Stimulated activated CD8-positive, alpha-beta memory T cell treated with anti-CD3 and anti-CD28 coated beads, Interleukin-7, amount 100 ng/mL, for 1 hour (primary cell): ENCODE results near the gene SH3BGR.

Experiments used
- DNase-seq, 2 donors: peaks; one replicate each; pipeline ENCODE4 v3.0.0-alpha.2; 2020; ENCODE audit warnings: low read depth in 2 of 2

SH3BGR gene

DNA sequence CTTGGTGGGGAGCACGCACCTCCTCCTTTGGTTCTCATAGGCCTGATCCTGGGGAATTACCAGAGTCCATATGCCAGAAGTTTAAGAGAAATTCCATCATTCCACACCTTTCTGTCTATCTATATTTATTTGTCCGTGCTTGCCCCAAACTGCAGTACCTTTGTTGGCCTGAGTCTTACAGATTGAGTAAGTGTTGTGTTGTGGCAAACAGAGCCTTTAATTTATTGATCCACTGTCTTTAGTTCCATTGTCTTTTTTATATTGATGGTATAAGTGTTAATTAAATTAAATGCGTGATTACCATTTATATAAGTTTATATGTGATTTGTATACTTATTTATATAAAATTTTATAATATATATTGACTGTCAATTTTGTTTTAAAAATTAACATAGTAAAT lies 4.9 kb downstream of the SH3BGR start:
- no peak for DNase-seq

DNA sequence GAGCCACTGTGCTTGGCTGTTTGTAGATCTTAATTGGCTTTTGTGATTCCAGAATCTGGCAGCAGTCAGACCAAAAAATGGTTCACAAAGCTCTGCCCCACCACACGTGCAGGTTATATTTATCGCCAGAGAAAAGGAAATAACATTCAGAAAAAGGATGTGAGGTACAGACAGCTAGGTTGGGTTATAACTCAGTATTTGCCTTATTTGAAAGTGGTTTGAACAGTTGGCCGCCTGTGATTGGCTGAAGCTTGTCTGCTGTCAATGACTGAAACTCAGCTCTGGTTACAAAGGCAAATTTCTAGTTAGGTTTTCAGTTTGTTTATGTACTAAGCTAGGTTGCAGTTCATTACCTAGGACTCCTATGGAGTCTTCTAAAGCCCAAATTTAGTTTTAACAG lies 9.6 kb downstream of the SH3BGR start:
- DNase-seq: no peak

DNA sequence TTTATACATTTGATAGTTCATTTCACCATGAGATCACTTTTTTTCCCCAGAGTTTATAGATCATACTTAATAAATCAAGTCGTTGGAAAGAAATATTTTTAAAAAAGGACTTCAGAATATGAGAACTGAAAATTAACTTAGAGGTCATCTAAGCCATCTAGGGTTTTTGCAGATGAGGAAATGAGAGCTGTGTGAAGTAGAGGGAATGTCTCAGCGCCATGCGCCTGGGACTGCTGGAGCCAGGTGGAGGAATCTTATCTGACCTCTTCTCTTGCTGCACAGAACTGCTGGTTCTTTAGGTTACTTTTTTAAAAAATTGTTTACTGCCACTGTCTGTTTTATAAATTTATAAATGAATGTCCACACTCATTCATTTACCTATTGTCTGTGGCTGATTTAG lies 11.5 kb downstream of the SH3BGR start:
- DNase-seq: no peak

DNA sequence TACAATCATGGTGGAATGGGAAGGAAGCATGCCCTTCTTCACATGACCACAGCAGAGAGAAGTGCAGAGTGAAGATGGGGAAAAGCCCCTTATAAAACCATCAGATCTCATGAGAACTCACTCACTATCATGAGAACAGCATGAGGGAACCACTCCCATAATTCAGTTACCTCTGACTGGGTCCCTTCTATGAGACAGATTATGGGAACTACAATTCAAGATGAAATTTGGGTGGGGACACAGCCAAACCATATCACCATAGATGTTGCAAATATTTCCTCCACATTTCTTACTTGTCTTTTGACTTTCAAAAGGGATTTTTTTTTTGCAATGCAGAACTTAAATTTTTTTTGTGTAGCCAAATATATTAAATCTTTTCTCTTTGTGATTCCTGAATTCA lies 14.8 kb downstream of the SH3BGR start:
- DNase-seq: no peak

DNA sequence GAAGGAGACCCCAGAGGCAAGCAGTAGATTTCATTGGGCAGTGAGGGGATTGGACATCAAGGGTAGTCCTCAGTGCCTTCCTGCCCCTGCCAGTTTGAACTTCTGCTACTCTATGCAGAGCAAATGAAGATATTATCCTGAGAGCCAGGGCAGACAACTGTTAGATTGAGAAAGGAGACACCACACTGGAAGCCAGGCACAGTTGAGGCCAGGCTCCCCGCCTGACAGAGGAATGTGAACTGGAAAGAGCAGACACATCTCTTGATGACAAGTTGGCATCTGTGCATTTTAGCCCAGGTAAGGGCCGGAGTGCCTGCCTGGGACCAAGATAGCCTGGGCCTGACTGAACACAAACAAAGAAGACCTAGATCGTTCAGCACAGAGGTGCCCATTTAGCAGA lies 16.0 kb downstream of the SH3BGR start:
- no peak for DNase-seq

DNA sequence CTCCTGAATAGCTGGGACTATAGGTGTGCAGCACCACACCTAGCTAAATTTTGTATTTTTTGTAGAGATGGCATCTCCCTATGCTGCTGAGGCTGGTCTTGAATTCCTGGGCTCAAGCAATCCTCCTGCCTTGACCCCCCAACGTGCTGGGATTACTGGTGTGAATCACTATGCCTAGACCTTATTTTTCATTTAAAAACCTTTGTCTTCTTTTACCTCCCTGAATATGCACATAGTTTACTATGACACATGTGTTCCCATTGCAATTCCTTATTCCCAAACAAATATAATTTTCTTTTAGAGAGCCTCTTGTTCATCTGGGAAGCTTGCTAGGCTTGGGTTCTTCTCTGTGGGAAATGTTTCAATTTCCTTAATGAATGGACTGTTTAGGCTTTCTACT lies 16.8 kb downstream of the SH3BGR start:
- no peak for DNase-seq

DNA sequence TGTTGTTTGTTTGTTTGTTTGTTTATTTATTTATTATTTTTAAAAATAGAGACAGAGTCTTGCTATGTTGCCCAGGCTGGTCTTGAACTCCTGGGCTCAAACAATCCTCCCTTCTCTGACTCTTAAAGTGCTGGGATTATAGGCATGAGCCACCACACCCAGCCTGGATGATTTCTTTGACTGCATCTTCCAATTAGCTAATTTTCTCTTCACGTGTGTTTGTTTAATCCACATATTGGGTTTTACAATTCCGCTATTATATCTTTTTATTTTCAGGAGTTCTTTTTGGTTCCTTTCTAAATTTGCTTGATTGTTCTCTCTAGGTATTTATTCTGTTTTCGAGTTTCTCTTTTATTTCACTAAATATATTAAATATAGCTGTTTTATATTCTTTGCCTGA lies 19.8 kb downstream of the SH3BGR start:
- no peak for DNase-seq

DNA sequence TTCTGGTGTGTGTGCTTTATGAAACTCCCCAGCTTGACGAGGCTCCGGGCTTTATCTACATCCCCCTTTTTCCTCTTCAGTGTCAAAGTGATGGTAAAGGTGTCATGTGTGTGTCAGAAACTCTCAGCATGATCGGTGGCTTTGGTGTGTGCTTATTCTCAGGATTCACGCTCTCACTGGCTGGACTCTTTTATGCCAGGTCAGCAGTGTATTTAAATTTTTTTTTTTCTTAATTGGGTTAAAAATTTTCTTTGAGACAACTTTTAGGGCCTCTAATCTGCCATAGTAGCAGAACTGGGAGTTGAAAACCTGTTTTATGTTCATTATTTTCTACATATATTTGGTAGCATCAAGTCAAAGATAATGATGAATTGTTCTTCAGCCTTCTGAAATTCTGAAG lies 21.0 kb downstream of the SH3BGR start:
- no peak for DNase-seq

DNA sequence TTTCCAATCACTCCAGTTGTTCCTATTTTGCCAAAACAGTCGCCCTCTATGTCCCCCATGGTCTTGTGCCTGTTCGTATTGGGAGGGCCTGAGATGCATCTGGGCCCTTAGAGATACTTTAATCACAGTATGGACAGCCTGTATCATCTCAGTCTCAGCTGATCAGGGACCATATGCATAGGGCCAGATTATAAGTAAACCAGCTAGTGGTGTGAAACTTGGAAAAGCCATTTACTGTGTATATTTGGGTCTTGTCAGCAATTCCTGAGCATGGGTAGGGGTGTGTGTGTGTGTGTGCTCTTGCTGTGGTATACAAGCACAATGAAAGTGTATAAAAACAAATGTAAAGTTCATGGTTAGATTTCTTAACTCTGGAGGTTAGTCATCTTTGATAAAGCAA lies 22.8 kb downstream of the SH3BGR start:
- no peak for DNase-seq

DNA sequence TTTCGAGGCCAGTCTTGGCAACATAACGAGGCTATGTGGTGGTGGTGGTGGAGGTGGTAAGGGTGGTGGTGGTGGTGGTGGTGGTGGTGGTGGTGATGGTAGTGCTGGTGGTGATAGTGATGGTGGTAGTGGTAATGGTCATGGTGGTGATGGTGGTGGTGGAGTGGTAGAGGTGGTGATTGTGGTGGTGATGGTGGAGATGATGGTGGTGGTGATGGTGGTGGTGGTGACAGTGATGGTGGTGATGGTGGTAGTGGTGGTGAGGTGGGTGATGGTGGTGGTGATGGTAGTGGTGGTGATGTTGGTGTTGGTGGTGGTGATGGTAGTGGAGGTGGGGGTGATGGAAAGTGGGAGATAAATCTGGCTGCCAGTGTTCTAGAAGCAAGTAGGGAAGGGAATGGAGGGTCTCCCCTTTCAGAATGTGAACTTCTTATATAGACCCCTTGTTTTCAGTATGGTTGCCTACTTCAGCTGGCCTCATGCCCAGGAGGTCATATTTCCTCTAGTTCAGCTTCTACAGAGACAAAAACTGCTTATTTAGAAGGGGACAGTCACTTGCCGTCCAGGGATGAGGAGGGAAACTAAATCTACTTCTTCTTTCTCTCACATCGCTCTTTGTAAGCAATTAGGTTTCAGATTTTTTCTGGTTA lies 27.5 kb downstream of the SH3BGR start:
- DNase-seq: no peak

DNA sequence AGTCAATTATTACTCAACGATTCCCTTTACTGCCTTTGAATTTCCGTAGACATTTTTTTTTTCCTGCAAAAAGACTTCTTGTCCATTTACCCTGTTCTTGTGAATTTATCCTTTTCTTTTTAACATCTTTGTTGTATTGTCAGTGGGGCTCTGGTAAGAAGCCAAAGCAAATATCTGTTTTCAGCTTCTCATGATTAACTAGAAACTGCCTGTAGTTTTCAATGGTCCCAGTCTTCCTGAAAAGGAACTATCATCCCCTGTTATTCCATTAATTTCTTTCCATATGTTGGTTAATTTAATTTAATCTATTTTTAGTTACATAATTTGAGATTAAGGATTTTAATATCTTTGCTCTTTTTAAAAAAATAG lies 28.0 kb downstream of the SH3BGR start:
- DNase-seq: no peak

DNA sequence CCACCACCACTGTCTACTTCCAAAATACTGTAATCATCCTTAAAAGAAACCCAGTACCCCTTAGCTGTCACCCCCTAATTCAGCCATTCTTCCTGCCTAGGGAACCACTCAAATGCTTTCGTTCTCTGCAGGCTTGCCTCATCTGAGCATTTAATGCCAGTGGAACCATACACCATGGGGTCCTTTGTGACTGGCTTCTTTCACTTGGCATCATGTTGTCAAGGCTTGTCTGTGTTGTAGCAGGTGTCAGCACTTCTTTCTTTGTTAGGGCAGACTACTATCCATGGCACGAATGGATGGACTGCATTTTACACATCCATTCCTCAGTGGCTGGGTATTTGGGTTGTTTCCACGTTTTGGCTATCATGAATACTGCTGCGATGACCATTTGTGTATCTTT lies 28.5 kb downstream of the SH3BGR start:
- DNase-seq: no peak

DNA sequence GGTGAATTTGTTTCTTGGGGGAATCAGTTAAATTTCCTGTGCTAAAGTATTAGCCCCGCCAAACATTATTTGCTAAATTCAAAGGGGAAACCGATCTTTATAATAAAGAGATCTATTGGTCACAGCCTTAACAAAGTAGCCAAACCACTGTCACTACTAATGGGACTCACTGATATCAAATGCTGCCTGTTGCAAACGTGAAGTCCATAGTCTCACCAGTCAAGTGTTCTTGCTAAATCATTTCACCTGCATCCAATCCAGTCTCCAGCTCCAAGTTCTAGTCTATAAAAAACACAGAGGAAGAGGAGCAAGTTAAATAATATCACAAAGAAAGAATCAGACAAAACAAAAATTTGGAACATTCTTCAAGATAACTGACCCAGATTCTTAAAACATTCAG lies 30.1 kb downstream of the SH3BGR start:
- DNase-seq: no peak

DNA sequence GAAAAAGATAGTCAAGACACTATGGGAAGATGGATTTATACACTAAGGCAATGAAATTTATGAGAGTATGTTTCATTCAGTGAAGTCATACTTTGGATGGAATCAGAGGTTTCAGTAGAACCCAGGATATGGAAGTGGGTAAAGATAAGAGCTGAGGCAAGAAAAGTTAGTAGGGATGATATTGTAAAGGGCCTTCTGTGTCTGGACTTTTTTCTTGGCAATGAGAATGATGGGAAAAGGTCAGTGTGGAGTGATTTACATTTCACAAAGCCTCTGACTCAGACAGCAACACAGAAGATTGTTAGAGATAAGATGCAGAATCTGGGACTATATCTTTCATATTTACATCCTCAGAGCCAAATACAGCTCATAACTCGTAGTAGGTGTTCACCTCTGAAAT lies 32.1 kb downstream of the SH3BGR start:
- DNase-seq: no peak

DNA sequence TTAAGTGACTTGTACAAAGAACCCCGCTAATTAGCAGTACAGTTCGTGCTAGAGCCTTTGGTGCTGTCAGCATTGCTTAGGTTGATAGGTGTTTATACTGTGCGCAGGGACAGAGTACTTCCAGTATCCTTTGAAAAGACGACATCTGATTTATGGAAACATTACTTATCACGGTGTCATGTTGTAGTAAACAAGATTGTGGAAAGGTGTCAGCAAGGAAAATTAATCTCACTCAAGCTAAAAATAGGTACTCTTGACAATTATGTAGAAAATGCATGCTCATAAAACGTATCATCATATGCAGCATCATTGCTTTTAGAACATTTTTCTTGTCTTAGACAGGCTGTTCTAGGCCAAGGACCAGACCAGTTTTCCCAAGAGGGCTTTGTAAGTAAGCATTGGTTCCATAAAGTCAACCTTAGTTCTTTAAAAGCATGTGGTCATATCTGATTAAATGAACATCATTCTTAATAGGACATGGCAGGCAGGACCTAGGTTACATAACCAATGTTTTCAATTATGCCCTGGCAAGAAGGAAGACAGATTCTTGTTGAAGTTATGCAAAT lies 33.0 kb downstream of the SH3BGR start:
- no peak for DNase-seq

DNA sequence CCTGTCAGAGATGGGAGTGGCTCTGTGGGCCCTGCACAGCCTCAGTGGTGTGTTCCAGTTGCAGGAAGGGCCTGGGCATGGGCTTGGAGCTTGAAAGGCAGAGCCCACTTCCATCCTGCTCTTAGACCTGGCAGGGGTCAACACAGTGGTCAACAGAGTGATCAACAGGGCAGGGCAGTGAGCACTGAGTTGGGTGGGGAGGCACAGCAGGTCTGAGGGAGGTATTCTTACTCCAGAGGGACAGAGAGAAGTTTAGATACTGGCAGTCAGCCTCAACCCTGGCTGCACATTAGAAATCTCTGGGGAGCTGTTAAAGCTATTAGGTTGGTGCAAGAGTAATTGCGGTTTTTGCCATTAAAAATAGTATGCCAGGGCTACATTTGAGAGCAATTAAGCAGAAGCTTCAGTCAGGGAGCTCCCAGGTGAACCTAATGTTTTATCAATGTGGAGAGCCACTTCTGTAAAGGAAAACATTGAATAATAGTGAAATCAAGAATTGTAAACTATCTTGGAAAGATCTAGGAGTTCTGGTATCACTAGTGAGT lies 37.7 kb downstream of the SH3BGR start:
- no peak for DNase-seq

DNA sequence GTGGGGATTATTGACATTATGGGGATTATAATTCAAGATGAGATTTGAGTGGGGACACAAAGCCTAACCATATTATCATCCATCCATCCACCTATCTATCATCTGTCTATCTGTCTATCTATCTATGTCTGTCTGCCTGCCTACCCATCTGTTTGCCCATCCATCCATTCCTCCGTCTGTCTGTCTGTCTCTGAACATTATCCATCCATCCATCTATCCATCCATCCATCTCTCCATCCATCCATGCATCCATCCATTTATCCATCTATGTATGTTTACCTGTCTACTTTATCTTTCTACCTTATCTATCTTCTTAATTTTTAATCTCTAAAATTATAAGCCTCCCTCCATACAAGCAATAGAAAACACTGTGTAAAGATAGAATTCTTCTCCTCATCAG lies 47.4 kb downstream of the SH3BGR start:
- DNase-seq: no peak

DNA sequence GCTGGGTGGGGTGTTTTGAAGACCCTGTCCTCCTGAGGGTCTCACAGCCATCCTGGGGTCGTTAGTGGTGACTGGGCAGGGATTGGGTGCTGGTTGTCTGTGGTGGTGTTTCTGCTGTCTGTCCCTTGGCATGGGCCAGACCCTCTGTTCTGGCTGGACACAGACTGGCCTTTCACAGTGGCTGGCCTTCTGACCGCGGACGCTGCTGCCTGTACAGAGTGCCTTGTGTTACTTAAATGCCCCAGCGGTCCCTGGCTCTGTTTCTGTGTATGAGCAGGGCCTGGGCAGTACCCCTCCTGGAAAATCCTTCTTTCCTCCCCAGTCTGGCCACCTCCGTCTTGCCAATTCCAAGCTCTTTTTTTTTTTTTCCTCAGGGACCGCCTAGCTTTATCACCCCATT lies 50.9 kb downstream of the SH3BGR start:
- DNase-seq: no peak

DNA sequence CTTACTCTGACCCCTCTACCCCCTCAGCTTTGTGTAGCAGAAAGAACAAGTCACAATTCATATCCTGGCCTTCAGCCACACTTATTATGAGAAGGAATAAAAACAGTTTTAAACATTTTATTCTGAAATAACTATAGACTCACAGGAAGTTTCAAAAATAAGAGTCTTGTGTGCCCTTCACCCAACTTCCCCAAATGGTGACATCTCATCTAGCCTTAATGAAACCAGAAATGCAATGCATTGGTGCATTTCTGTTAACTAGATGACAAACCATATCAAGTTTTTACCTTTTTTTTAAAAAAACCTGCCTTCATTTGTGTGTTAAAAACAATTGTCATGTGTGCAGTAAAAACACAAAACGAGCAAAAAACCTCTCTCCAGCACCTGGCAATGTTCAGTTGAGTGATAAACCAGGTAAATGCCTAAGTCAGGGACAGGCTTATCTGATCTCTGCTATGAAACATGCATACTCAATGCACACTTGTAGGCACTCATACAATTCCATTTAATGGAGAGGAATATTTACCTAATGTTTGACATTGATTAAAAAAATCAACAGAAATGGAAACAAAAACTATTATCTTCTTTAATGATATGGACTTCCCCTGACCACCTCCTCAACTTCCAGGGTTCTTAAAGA lies 51.5 kb downstream of the SH3BGR start:
- DNase-seq: no peak

DNA sequence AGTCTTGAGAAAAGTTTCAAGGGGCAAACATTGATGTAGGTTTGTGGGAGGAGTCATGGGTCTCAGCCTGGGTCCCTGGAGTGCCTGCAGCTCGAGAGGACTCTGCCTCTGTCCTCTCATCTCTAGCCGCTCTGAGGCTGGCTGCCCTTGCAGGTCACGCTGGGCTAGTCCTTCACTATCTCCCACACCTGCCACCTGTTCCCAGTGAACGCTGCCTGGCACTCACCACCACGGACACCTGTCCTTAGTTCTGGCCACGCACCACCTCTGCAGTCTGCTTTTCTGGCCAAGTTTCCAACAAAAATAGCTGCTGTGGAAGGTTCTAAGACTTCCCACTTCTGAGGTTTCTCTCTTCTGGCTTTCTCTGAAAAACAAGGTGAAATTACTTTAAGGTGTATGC lies 52.5 kb downstream of the SH3BGR start:
- no peak for DNase-seq

DNA sequence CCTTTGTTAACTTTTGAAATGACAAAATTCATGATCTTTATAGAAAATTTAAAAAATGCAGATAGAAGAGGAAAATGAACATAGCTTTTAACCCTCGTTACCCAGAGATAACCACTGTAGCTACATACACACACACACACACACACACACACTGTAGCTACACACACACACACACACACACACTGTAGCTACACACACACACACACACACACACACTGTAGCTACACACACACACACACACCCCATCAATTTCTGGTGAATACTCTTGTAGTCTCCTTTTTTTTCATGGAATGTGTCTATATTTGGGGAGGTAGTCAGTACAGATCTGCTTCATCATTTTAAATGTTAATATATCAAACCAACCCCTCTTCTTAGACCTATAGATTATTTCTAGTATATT lies 58.5 kb downstream of the SH3BGR start:
- no peak for DNase-seq

DNA sequence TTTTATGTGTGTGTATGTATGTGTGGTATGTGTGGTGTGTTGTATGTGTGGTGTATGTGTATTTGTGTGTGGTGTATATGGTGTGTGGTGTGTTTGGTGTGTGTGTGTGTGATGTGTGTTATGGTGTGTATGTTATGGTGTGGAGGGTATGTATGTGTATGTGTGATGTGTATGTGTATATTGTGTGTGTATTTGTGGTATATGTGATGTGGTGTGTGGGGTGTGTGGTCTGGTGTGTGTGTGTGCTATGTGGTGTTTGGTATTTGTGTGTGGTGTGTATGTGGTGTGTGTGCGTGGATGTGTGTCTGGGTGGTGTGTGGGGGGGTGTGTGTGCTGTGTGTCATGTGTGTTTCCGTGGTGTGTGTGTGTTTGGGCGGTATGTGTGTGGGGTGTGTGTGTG lies 59.3 kb downstream of the SH3BGR start:
- DNase-seq: no peak

DNA sequence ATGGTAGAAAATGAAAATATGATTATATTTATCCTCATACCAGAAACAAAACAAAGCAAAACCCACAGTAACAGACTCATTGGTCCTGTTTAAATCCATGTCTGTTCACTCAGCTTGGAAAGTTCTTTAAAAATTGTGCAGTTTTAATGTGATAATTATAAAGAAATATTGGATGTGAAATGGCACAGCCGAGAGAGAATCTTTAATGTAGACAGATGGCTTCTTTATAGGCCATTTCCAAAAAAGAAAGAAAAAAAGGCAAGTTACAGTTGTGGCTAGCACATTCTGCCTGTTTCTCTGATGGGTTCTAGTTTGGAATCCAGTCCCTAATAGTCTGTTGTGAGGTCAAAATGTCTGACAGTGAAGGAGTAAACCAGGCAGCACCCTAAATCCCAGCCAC lies 62.0 kb downstream of the SH3BGR start:
- DNase-seq: no peak
